Endodermal cell (in vitro differentiated cells): ENCODE results near the gene NFKBIB. TPM values are rescaled to one million over a fixed set of nuclear protein-coding genes. Genes with fewer than 3 reads are reported as not detected.

ENCODE experiments used
- DNase-seq: peaks from one replicate; pipeline ENCODE4 v3.0.0-alpha.2; 2017
- H3K27ac ChIP-seq: 2 replicates; pipeline ENCODE4 v1.5.1; 2013; ENCODE audit warnings: mild to moderate bottlenecking, low read depth, low read length, moderate library complexity
- H3K27me3 ChIP-seq: 2 replicates; pipeline ENCODE4 v1.6.1; 2013; ENCODE audit warnings: mild to moderate bottlenecking, low read length, moderate library complexity; ENCODE audit not compliant: insufficient read depth, control insufficient read depth, poor library complexity, severe bottlenecking
- H3K36me3 ChIP-seq: 2 replicates; pipeline ENCODE4 v1.7.0; 2013; ENCODE audit warnings: mild to moderate bottlenecking, low read length, moderate library complexity; ENCODE audit not compliant: control insufficient read depth, insufficient read depth
- H3K4me1 ChIP-seq: one replicate; pipeline ENCODE4 v1.7.0; 2013; ENCODE audit warnings: low read length; ENCODE audit not compliant: control insufficient read depth, insufficient read depth
- H3K4me3 ChIP-seq: 2 replicates; pipeline ENCODE4 v1.5.1; 2013; ENCODE audit warnings: mild to moderate bottlenecking, low read length, moderate library complexity
- H3K9ac ChIP-seq: 2 replicates; pipeline ENCODE4 v1.6.1; 2013; ENCODE audit warnings: mild to moderate bottlenecking, low read length, moderate library complexity; ENCODE audit not compliant: poor library complexity, severe bottlenecking; ENCODE audit errors: extremely low read depth
- H3K9me3 ChIP-seq: 2 replicates; pipeline ENCODE4 v1.6.1; 2013; ENCODE audit warnings: mild to moderate bottlenecking, low read length, moderate library complexity; ENCODE audit not compliant: control insufficient read depth
- H3K27ac Mint-ChIP-seq: 2 replicates; pipeline ENCODE4 v1.8.0; 2020; ENCODE audit warnings: mixed read lengths
- H3K27me3 Mint-ChIP-seq: 2 replicates; pipeline ENCODE4 v1.8.0; 2021; ENCODE audit warnings: mild to moderate bottlenecking, mixed read lengths; ENCODE audit not compliant: insufficient read depth
- H3K36me3 Mint-ChIP-seq: 2 replicates; pipeline ENCODE4 v1.8.0; 2020; ENCODE audit warnings: low read depth, mixed read lengths
- H3K4me1 Mint-ChIP-seq: 2 replicates; pipeline ENCODE4 v1.8.0; 2020; ENCODE audit warnings: mixed read lengths
- H3K4me3 Mint-ChIP-seq: 2 replicates; pipeline ENCODE4 v1.8.0; 2020; ENCODE audit warnings: mild to moderate bottlenecking, moderate library complexity, mixed read lengths
- H3K9me3 Mint-ChIP-seq: 2 replicates; pipeline ENCODE4 v1.8.0; 2020; ENCODE audit warnings: mild to moderate bottlenecking, mixed read lengths
- CTCF ChIP-seq: fragments of 200-600 bp; sonication (generic); conservative IDR thresholded peaks from 2 replicates; pipeline ENCODE4 v1.5.0; 2021; ENCODE audit warnings: antibody characterized with exemption, mild to moderate bottlenecking
- WGBS, 2 experiments: methylation state at CpG; one replicate each; pipeline versions ENCODE4 v1.1.5 to v1.1.7; 2013; ENCODE audit warnings: missing lambda C conversion rate in 2 of 2, mixed read lengths in 1 of 2; ENCODE audit not compliant: insufficient coverage in 1 of 2, insufficient read length in 1 of 2; 5-methylcytosine and 5-hydroxymethylcytosine counted together
- total RNA-seq, 2 donors: library from RNA; stranded (reverse); fragmentation: NEBNext Ultra II Directional in 1 of 2; extraction: Animal tissue kit (Norgen Biotek cat#: 25700) in 1 of 2; gene quantifications; 2 replicates in 1 of 2; 3 replicates in 1 of 2; pipeline ENCODE4 v1.2.1, GENCODE V29; 2021

Gene NFKBIB
- total RNA-seq, 2 donors from 2014 or later, result 20.7 to 24.3 TPM

- Mint-ChIP-seq H3K9me3 (no peaks in the 10 kb centered on the region), H3K4me1 (no peaks in the 10 kb centered on the region), H3K27me3 (no peaks in the 10 kb centered on the region), H3K36me3 (no peaks in the 10 kb centered on the region), H3K27ac (no peak overlapping the region), H3K4me3 (no peak overlapping the region)
- DNase-seq, result peak; percentile 29
- no peaks in the 10 kb centered on the region for H3K27me3 ChIP-seq
- no peaks in the 10 kb centered on the region for H3K4me1 ChIP-seq
- H3K36me3 ChIP-seq, result peaks cover 12% of the 10 kb centered on the region
- no peaks in the 10 kb centered on the region for H3K9me3 ChIP-seq
- TF ChIP-seq CTCF, result no peak
- WGBS, 2 experiments, result 89 to 97% methylated on average over 6 of the region's 6 CpGs
- peak overlapping the region; percentile 63 for H3K27ac ChIP-seq
- no peak overlapping the region for H3K4me3 ChIP-seq
- no peak overlapping the region for H3K9ac ChIP-seq
These were observed 8.0 kb upstream of the NFKBIB start for GRCh38 chr19:38891771-38892170.

GRCh38 chr19:38892841-38893240 lies 6.9 kb upstream of the NFKBIB start:
- no peak overlapping the region for H3K4me3 Mint-ChIP-seq

GRCh38 chr19:38893341-38893771 lies 6.4 kb upstream of the NFKBIB start:
- Histone ChIP-seq H3K9ac (no peak overlapping the region), H3K27ac (no peak overlapping the region), H3K4me3 (no peak overlapping the region), H3K4me1 (no peaks in the 10 kb centered on the region), H3K27me3 (no peaks in the 10 kb centered on the region), H3K36me3 (peaks cover 9% of the 10 kb centered on the region), H3K9me3 (no peaks in the 10 kb centered on the region)
- WGBS, 2 experiments, result 89 to 94% methylated on average over 13 to 14 of the region's 14 CpGs
- peak; percentile 35 for DNase-seq
- Mint-ChIP-seq H3K27ac (no peak overlapping the region), H3K36me3 (no peaks in the 10 kb centered on the region), H3K4me1 (no peaks in the 10 kb centered on the region), H3K27me3 (peaks cover 8% of the 10 kb centered on the region), H3K9me3 (no peaks in the 10 kb centered on the region), H3K4me3 (no peak overlapping the region)
- no peak for TF ChIP-seq CTCF

More at GRCh38 chr19:38892841-38893240, 6.9 kb upstream of the NFKBIB start:
- Histone ChIP-seq H3K4me1 (no peaks in the 10 kb centered on the region), H3K27ac (no peak overlapping the region), H3K27me3 (no peaks in the 10 kb centered on the region), H3K9ac (no peak overlapping the region), H3K36me3 (peaks cover 12% of the 10 kb centered on the region), H3K4me3 (no peak overlapping the region), H3K9me3 (no peaks in the 10 kb centered on the region)
- H3K4me1 Mint-ChIP-seq, result no peaks in the 10 kb centered on the region
- DNase-seq, result peak; percentile 71
- no peak overlapping the region for H3K27ac Mint-ChIP-seq
- no peaks in the 10 kb centered on the region for H3K9me3 Mint-ChIP-seq
- no peak for TF ChIP-seq CTCF
- H3K36me3 Mint-ChIP-seq, result no peaks in the 10 kb centered on the region
- WGBS, 2 experiments, result 87 to 89% methylated on average over 3 to 5 of the region's 5 CpGs
- peaks cover 3% of the 10 kb centered on the region for H3K27me3 Mint-ChIP-seq
